Cerebellar nuclear complex (tissue), 1 donor: ENCODE results near the gene INVS.
"Not testable (repeated sequence)": the region's sequence is repeated elsewhere in the genome, so short reads cannot be mapped to it uniquely, and the experiment has no call there.

Source experiments
- DNase-seq, 2 experiments: peaks; one replicate each; lab custom pipeline; 2025; lab: John Stamatoyannopoulos, UW

Gene INVS

DNA sequence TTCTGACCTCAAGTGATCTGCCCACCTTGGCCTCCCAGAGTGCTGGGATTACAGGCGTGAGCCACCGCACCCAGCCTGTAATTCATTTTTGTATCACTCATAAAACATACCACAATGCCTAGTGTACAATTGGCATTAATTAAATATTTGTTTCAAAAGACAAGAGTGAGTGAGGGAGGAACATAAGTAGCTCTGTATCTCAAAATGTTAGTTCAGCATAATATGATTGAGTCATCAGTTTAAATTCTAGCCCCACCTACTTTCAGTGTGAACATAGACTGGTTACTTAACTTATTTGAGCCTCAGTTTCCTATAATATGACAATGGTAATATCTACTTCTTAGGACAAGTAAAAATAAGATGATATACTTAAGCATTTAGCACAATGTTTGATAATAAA is 26.9 kb downstream of the INVS start:
- DNase-seq = no peak

DNA sequence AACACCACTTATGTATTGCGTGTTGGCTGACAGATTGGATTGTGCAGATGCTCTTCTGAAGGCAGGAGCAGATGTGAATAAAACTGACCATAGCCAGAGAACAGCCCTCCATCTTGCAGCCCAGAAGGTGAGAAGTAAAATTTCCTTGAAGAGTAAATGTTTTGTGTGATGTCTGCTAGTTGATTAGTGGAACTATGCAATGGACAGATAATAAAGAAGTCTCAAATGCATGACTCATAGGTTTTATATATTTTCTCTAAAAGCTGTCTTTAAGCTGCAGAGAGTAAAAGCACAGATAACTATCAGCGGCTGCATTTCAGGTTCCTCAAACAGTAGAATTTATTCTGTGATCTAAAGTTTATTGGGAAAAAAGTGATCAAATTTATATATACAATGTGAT is 27.4 kb downstream of the INVS start:
- no peak for DNase-seq

DNA sequence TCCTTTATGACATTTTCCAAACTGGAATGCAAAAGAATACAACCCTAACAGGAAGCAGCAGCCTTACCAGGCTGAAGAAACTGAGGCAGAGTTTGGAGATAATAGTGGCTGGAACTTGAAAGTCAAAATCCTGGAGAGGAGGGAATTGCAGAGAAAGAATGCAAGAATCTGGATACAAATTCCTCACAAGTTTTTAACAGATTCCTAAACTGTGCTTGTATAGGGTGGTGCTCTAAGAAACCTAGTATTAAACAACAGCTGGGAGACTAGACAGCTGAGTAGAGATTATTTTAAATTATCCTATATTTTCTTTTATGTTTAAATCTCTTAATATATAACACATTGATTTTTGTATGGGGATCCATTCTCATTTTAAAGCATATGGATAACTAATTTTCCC is 30.7 kb downstream of the INVS start:
- DNase-seq = no peak

DNA sequence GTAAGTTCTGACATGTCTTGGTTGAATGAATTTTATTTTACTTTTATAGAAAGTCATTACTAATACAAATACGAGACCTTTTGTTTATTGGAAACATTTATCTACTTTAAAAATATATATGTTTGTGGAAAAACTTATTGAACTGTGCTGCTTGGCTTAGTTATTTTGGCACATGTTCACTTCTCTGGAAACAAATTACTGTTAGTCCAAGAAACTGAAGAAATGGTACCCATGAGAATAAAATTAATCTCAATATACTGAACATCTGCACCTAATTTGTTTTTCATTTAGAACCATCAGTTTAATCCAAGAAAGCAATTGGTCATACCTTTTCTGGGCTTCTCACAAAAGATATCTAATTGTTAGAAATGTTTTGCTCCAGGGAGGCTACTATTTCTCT is 32.2 kb downstream of the INVS start:
- DNase-seq = no peak

DNA sequence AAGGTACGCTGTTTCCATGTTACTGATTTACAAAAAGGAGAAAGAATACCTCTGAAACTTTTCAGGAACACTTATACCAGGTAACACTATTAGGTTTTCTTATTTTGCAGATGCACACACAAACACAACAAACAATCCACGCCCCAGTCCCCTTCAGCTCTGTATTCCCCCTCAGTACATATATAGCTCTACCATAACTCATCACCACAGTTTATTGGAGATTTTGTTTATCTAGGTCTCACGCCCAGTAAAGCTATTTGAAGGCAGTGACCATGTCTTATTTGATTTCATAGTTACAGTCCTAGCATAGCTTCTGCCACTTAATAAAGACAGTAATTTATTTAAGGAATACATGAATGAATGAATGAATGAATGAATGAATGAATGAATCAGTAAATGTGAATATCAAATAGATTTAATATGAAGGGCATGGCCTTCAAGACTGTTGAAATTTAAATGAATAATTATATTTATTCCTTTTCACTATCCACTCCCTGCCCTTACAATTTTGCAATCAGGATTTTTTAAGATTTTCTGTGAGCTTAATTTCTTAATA is 32.9 kb downstream of the INVS start:
- no peak for DNase-seq

DNA sequence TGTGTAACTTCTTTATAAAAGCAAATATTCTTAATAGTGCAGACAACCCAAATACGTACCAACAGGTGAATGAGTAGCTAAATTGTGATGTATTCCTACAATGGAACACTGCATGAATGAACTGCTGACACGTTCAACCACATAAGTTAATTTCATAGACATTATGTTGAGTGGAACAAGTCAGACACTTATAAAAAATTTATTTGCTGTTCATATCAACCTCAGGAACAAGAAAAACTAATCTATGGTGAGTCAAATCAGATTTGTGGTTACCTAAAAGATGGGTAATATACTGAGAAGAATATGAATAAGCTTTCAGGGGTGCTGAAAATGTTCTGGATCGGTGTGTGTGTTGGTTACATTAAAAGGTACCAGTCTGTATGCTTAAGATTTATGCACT is 35.7 kb downstream of the INVS start:
- DNase-seq = no peak

DNA sequence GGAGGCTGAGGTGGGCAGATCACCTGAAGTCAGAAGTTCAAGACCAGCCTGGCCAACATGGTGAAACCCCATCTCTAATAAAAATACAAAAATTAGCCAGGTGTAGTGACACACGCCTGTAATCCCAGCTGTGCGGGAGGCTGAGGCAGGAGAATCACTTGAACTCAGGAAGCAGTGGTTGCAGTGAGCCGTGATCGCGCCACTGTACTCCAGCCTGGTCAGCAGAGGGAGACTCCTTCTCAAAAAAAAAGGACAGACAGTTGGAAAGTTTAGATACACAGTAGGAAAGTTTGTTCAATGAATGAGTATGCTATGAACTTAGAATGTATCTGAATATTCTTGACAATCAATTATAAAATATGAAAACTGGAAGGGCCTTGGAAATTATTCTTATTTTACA is 37.8 kb downstream of the INVS start:
- not testable (repeated sequence) for DNase-seq

DNA sequence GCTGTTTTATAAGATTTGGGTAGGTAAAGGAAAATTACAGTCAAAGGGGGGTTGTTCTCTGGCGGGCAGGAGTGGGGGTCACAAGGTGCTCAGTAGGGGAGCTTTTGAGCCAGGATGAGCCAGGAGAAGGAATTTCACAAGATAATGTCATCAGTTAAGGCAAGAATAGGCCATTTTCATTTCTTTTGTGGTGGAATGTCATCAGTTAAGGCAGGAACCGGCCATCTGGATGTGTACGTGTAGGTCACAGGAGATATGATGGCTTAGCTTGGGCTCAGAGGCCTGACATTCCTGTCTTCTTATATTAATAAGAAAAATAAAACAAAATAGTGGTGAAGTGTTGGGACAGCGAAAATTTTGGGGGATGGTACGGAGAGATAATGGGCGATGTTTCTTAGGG is 41.3 kb downstream of the INVS start:
- not testable (repeated sequence) for DNase-seq

DNA sequence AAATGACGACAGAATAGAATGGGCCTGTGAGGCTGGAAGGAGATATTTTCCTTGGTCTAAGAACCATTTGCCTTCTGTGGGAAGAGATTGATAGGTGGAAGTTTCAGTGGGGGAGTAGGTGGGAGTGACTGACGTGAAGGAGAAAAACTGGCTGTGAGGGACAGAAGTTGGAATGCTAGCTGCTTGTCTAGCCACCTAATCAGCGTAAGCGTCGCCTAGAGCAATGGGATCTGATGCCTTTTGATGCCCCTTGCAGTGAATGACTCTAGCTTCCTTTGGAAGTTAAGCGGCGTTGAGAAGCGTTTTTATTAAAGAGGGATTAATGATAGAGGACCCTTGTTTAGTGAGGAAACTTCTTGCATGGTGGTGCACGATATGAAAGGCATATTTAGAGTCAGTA is 42.8 kb downstream of the INVS start:
- DNase-seq = not testable (repeated sequence)

DNA sequence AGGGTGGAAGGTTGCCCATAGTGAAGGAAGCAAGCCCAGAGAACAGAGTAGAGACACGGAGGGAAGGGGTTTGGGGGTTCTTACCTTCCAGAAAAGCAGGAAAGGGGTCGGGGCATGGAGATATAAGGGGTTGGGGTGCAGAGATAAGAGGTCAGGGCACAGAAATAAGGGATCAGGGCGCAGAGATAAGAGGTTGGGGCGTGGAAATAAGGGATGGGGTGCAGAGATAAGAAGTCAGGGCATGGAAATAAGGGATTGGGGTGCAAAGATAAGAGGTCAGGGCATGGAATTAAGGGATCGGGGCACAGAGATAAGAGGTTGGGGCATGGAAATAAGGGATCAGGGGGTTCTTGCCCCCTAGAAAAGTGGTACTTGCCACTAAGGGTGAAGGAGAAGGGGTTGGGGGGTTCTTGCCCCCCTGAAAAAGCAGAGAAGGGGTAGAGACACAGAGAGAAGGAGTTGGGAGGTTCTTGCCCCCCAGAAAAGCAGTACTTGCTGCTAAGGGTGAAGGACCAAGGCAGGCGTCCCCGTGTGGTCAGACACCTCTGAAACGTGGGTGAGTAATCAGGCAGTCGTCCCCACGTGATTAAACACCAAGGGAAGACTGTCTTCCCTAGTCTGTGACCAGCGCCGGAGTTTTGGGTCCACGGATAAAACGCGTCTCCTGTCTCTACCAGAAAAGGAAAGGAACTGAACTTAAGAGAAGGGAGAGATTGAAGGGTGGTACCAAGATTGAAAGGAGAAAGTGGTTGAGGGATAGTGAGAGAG is 46.3 kb downstream of the INVS start:
- not testable (repeated sequence) for DNase-seq

DNA sequence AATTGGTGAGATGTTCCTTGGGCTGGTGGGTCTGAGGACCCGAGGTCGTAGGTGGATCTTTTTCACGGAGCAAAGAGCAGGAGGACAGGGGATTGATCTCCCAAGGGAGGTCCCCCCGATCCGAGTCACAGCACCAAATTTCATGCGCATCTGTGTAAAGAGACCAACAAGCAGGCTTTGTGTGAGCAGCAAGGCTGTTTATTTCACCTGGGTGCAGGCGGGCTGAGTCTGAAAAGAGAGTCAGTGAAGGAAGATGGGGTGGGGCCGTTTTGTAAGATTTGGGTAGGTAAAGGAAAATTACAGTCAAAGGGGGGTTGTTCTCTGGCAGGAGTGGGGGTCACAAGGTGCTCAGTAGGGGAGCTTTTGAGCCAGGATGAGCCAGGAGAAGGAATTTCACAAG is 46.9 kb downstream of the INVS start:
- DNase-seq = not testable (repeated sequence)

DNA sequence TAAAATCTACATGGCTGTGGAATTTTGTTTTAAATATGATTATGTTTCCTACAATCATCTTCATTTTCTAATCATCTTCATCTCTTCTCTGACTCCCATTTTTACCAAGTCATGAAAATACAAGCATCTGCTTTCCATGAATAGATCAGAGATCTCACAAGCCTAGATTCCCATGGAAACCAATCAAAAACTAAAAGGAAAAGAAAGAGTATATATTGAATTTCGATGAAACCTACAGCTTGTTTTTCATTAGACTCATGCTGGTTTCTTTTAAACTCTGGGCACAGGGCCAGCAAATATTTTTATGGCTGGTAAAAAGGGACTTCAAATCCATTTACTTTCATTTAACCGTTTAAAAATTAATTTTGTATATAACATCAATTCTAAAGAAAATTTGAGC is 51.2 kb downstream of the INVS start:
- DNase-seq = no peak

DNA sequence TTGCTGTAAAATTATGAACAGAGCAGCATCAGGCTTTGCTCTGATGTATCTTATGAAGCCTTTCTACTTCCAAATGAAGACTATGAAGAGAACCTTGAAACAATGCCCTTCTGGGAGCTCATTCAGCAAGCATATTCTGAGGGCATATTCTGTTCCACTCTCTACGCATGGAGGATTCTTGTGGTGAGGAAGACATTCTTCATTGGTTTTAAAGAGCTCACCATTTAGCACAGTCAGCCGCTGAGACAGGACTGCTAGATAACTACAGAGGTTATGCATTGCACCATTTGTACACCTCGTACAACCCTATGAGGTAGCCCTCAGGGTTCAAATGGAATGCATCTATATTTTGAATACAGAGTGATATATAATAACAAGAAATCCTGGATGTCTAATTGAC is 61.0 kb downstream of the INVS start:
- DNase-seq = no peak

DNA sequence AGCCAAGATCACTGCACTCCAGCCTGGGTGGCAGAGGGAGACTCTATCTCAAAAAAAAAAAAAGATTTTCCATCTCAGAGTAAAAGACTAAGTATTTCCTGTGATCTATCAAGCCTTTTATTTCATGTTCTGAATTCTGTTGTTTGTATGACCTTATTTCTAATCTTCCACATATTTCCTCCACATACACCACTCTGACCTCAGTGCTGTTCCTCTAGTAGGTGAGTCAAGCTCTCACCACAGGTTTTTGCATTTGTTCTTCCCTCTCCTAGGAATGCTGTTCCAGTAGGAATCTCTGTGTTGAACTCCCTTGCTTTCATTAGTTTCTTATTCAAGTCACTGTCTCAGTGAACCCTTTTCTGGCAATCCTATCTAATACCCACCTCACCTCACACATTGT is 68.1 kb downstream of the INVS start:
- DNase-seq = no peak

DNA sequence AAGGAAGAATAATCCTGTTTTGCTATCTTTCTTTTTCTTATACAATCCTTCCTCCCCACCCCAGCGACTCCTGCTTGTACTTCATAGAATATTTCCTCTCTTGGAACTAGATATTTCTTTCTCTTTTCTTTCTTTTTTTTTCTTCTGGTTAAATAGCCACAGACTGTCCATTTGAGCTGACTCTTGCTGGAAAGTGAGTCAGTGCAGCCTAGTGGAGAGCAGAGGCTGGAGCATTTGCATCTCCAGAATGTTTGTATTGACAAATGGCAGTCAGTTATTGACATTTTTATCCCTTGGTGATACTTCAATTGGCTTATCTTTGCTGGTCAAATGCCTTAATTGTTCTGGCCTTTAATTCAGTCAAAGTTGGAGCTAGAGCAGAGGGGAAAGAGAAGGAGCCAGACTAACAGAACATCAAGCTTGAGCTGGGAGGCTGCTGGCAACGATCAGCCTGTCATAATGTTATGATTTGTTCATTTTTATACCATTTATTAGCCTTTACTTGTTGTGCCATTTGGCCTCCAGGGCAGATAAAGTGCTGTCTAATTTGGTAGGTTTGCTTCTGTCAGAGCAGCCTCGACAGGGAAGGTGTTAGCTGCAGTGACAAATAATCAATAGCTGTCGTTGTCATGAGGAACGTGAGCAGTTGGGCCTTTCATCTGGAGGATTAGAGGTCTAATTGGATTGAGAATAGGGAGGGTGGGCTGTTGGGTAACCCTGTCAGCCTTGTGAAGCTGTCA is 69.0 kb downstream of the INVS start:
- no peak for DNase-seq

DNA sequence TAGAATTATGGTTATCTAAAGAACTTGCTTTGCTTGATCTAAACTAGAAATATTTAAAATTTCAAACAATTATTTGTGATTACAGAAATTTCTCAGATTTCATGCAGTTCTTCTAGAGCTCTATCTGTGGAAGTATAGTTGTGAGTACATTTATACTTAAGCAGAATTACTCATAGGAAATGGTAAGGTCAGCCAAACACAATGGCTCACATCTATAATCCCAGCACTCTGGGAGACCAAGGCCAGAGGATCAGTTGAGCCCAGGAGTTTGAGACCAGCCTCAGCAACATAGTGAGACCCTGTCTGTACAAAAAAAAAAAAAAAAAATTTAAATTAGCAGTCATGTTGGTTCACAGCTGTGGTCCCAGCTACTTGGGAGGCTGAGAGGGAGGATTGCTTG is 71.0 kb downstream of the INVS start:
- no peak for DNase-seq

DNA sequence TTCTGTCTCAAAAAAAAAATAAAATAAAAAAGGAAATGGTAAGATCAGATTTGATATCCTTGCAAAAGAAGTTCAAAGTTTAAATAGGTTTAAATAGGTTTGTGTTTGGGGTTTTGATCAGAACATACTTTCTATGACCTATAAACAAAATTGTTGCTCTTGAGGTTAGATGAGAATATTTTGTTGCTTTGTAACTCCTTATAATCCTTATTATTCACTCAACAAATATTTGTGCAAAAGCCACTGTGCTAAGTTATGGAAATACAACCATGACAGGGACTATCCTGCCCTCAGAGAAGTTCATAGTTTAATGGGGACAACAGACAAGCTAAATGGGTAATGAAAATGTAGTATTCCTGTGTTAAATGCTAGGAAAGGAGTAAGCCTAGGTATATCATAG is 71.5 kb downstream of the INVS start:
- no peak for DNase-seq

DNA sequence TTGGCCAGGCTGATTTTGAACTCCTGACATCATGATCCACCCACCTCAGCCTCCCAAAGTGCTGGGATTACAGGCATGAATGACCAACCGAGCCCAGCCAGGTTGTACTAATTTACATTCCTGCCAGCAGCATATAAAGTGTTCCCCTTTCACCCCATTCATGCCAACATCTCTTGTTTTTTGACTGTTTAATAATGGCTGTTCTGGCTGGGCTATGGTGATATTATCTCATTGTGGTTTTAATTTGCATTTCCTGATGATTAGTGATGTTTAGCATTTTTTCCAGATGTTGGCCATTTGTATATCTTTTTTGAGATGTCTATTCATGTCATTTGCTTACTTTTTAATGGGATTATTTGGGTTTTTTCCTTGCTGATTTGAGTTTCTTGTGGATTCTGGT is 87.3 kb downstream of the INVS start:
- DNase-seq = no peak

DNA sequence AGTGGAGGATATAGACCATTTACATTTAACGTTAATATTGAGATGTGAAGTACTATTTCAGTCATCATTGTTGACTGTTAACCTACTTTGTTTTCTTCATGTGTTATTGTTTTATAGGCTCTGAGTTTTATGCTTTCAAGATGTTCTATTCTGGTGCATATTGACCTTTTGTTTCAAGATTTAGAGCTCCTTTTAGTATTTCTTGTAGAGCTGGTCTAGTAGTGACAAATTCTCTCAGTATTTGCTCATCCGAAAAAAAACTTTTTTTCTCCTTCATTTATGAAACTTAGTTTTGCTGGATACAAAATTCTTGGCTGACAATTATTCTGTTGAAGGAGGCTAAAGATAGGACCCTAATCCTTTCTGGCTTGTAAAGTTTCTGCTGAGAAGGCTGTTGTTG is 91.3 kb downstream of the INVS start:
- DNase-seq = no peak

DNA sequence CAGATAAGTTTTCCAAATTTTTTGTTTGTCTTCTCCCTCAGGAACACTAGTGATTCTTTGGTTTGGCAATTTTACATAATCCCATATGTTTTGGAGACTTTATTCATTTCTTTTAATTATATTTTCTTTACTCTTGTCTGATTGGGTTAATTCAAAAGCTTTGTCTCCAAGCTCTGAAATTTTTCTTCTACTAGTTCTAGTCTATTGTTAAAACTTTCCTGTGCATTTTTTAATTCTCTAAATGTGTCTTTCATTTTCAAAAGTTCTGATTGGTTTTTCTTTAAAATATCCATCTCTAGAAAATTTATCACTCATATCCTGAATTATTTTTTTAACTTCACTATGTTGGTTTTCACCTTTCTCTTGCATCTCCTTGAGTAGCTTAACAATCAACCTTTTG is 92.2 kb downstream of the INVS start:
- DNase-seq = no peak

DNA sequence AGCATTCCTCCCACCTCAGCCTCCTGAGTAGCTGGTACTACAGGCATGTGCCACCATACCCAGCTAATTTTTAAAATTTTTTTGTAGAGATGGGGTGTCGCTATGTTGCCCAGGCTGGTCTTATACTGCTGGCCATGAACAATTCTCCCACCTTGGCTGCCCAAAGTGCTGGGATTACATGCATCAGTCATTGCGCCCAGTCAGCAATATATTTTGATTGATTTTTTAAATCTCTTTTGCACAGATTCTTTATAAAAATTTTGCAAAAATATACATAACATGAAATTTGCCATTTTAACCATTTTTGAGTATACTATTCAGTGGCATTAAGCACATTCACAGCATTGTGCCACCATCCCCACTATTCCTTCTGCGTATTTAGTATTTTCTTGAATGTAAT is 94.0 kb downstream of the INVS start:
- no peak for DNase-seq

DNA sequence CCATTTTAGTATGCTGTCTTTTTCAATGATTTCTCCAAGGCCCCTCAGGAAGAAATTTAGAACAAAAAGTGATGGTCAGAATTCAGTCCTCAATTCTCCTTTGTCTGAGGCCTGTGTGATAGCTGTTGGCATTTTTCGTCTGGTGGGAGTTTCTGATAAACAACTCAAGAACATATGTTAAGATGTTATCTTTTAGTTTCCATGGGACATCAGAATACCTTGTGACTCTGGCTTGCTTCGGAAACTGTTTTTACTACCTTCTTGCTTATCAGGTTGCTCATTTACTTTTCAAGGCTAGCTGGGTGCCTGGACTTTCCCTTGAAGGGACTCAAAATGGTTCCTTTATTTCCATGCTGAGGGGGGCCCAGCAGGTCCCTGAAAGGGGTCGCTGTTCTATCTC is 97.2 kb downstream of the INVS start:
- no peak for DNase-seq

DNA sequence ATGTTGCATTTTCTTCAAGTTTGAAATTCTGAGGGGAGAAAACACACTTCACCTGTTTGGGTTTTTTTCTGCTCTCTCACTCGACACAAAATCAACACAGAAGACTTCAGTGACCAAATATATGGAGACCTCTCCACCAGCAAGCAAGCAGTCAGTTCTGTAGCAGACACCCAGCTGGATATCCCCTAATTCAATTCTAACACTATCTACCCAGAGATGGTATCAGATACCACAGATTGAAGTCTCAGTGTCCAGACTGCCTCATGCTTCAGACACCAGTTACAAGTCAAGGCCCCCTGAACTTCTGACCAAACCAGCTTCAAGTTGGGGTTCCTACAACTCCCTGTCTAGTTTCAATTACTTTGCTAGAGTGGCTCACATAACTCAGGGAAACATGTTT is 97.8 kb downstream of the INVS start:
- DNase-seq = no peak
